Panc1 (cell line): ENCODE data around the gene PTPRK. TPM values are rescaled to one million over a fixed set of nuclear protein-coding genes. Genes with fewer than 3 reads are reported as not detected.

Experiments
- ATAC-seq: fragments of 200-7000 bp; cut with Tn5 transposase; 2 replicates; pipeline ENCODE4 v1.9.1; 2020; ENCODE audit warnings: mild to moderate bottlenecking, moderate library complexity
- BruUV-seq: library from RNA; stranded (reverse); fragments of 400-500 nt; replicated peaks from 2 replicates; lab custom pipeline; 2021; lab: Mats Ljungman, UMichigan
- CTCF ChIA-PET: fragments of 300-600 bp; sonication (Branson Sonifier 250); formaldehyde crosslinking; loops from one replicate; lab custom pipeline; 2022; ENCODE audit warnings: antibody characterized with exemption; lab: Charles Lee
- POLR2A ChIA-PET: fragments of 300-600 bp; sonication (Branson Sonifier 250); formaldehyde crosslinking; loops from one replicate; lab custom pipeline; 2022; ENCODE audit warnings: antibody characterized with exemption; lab: Charles Lee
- DNase-seq: peaks from one replicate; pipeline ENCODE4 v3.0.0-alpha.2; 2010; ENCODE audit warnings: low read depth, low spot score
- H3K27ac ChIP-seq: 2 replicates; pipeline ENCODE4 v1.5.1; 2011; ENCODE audit warnings: mild to moderate bottlenecking, low read length, inconsistent platforms
- H3K27me3 ChIP-seq: fragments of 200-500 bp; sonication (Bioruptor generic); 2 replicates; pipeline ENCODE4 v1.6.0; 2014; ENCODE audit warnings: low read length, inconsistent platforms; ENCODE audit not compliant: control insufficient read depth, insufficient read depth
- H3K36me3 ChIP-seq: fragments of 200-500 bp; sonication (Bioruptor generic); 2 replicates; pipeline ENCODE4 v1.5.1; 2014; ENCODE audit warnings: inconsistent platforms, mild to moderate bottlenecking, low read length, moderate library complexity; ENCODE audit not compliant: control insufficient read depth, insufficient read depth
- H3K4me1 ChIP-seq: 2 replicates; pipeline ENCODE4 v1.5.1; 2011; ENCODE audit warnings: inconsistent platforms, mild to moderate bottlenecking, low read length, moderate library complexity; ENCODE audit not compliant: control insufficient read depth, insufficient read depth
- H3K4me3 ChIP-seq, 2 experiments: 2 replicates each; pipeline ENCODE4 v1.5.1; 2011 to 2012; ENCODE audit warnings: low read depth in 2 of 2, low read length in 2 of 2, mild to moderate bottlenecking in 2 of 2, inconsistent platforms in 1 of 2, moderate library complexity in 1 of 2
- H3K9me3 ChIP-seq: fragments of 200-500 bp; sonication (Bioruptor generic); 2 replicates; pipeline ENCODE4 v1.5.1; 2014; ENCODE audit warnings: low read depth, mild to moderate bottlenecking, inconsistent platforms, low read length, moderate library complexity; ENCODE audit not compliant: control insufficient read depth, insufficient read depth
- POLR2AphosphoS5 ChIP-seq: IDR thresholded peaks from 2 replicates; pipeline ENCODE4 v1.6.1; 2012; ENCODE audit warnings: mild to moderate bottlenecking, low read depth, low read length, moderate library complexity
- SIN3A ChIP-seq: IDR thresholded peaks from 2 replicates; pipeline ENCODE4 v1.6.1; 2012; ENCODE audit warnings: low read depth, mild to moderate bottlenecking, low read length, moderate library complexity, borderline replicate concordance; ENCODE audit not compliant: insufficient read depth
- TCF7L2 ChIP-seq: IDR thresholded peaks from 2 replicates; pipeline ENCODE4 v1.6.1; 2011; ENCODE audit warnings: mild to moderate bottlenecking, low read depth, low read length, inconsistent platforms
- in situ Hi-C: cut with HindIII; loops from 2 replicates; pipeline ENCODE4 v1.10.0; 2016; ENCODE audit warnings: low sequenced_read_pairs, low pct_unique_long_range_greater_than_20kb
- intact Hi-C: fragments of 100-400 bp; cut with micrococcal nuclease; formaldehyde crosslinking; loops from one replicate; pipeline ENCODE4 v1.10.0; 2022; ENCODE audit not compliant: unreplicated experiment
- total RNA-seq: library from RNA; stranded (reverse); gene quantifications from one replicate; pipeline ENCODE4 v1.2.1, GENCODE V29; 2021; ENCODE audit not compliant: unreplicated experiment
- TF ChIP-seq, protein P1 (sequence below): fragments of 450-650 bp; IDR thresholded peaks from 2 replicates; pipeline ENCODE4 v1.5.1; 2017; ENCODE audit warnings: mild to moderate bottlenecking
- TF ChIP-seq, protein P2 (sequence below), 2 experiments: IDR thresholded peaks; 2 replicates each; pipeline ENCODE4 v1.6.1; 2011 to 2012; ENCODE audit warnings: low read depth in 2 of 2, control low read depth in 1 of 2, low read length in 1 of 2, mild to moderate bottlenecking in 1 of 2, moderate library complexity in 1 of 2; ENCODE audit not compliant: insufficient read depth in 1 of 2

PTPRK gene
- total RNA-seq, 1 experiment from 2014 or later, result 61.8 TPM

DNA sequence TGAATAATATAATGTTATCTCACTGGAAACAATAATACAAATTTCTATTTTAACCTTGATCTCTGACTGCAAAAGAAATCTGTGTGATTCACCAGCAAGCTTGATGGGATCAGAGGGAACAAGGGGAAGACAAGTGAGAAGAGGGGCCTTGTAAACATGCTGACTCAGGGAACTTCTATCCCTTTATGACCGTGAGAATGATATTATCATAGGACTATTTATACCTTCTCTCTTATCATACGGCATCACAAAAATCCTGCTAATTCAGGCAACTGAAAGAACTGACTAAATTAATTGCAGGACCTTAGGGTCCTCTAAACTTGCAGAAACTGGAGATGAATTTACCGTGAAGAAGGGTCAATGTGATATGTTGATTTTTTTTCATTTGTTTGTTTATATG is 173.3 kb downstream of the PTPRK start:
- no peak for ATAC-seq
- Histone ChIP-seq H3K36me3 (no peaks in the 10 kb centered on the region), H3K4me1 (peaks cover 3% of the 10 kb centered on the region; the same call in 1 of the 2 replicates), H3K9me3 (no peaks in the 10 kb centered on the region), H3K4me3 (no peak overlapping the region), H3K27me3 (no peaks in the 10 kb centered on the region), H3K27ac (no peak overlapping the region)
- intact Hi-C loops (no loop called here), in situ Hi-C loops (no loop called here)
- no TSS peak for BruUV-seq
- ChIA-PET CTCF (no interaction called here), POLR2A (no interaction called here)
- TF ChIP-seq POLR2AphosphoS5 (no peak), TCF7L2 (no peak), SIN3A (no peak)
- TF ChIP-seq, protein P1, sequence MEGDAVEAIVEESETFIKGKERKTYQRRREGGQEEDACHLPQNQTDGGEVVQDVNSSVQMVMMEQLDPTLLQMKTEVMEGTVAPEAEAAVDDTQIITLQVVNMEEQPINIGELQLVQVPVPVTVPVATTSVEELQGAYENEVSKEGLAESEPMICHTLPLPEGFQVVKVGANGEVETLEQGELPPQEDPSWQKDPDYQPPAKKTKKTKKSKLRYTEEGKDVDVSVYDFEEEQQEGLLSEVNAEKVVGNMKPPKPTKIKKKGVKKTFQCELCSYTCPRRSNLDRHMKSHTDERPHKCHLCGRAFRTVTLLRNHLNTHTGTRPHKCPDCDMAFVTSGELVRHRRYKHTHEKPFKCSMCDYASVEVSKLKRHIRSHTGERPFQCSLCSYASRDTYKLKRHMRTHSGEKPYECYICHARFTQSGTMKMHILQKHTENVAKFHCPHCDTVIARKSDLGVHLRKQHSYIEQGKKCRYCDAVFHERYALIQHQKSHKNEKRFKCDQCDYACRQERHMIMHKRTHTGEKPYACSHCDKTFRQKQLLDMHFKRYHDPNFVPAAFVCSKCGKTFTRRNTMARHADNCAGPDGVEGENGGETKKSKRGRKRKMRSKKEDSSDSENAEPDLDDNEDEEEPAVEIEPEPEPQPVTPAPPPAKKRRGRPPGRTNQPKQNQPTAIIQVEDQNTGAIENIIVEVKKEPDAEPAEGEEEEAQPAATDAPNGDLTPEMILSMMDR, result no peak
- TF ChIP-seq, protein P2, sequence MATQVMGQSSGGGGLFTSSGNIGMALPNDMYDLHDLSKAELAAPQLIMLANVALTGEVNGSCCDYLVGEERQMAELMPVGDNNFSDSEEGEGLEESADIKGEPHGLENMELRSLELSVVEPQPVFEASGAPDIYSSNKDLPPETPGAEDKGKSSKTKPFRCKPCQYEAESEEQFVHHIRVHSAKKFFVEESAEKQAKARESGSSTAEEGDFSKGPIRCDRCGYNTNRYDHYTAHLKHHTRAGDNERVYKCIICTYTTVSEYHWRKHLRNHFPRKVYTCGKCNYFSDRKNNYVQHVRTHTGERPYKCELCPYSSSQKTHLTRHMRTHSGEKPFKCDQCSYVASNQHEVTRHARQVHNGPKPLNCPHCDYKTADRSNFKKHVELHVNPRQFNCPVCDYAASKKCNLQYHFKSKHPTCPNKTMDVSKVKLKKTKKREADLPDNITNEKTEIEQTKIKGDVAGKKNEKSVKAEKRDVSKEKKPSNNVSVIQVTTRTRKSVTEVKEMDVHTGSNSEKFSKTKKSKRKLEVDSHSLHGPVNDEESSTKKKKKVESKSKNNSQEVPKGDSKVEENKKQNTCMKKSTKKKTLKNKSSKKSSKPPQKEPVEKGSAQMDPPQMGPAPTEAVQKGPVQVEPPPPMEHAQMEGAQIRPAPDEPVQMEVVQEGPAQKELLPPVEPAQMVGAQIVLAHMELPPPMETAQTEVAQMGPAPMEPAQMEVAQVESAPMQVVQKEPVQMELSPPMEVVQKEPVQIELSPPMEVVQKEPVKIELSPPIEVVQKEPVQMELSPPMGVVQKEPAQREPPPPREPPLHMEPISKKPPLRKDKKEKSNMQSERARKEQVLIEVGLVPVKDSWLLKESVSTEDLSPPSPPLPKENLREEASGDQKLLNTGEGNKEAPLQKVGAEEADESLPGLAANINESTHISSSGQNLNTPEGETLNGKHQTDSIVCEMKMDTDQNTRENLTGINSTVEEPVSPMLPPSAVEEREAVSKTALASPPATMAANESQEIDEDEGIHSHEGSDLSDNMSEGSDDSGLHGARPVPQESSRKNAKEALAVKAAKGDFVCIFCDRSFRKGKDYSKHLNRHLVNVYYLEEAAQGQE (IDR thresholded peaks at IDR 0.05; ENCODE audit: insufficient read depth in 1 of 2, low read depth in 2 of 2, low read length in 1 of 2), result no peak
- no peak for DNase-seq

DNA sequence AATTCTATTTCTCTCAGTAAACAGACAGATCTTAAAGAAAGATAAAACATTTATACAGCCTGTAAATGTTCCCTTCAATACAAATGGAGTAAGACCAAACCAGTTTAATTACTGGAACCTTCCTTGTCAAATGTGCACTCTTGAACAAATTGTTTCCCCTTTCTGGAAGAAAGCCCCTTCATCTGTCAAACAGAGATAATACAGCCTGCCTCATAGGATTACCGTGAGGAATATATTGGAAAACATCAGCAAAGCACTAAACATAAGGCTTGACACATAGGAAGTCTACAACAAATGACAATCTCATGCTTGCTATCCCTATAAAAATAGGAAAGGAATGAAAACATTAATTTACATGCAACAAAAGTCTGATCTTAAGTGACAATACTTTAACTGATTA is 173.8 kb downstream of the PTPRK start:
- TF ChIP-seq, protein P1, result no peak
- TF ChIP-seq, protein P2 (IDR thresholded peaks at IDR 0.05; ENCODE audit: insufficient read depth in 1 of 2, low read depth in 2 of 2, low read length in 1 of 2), result no peak
- no peak for TF ChIP-seq POLR2AphosphoS5
- TF ChIP-seq TCF7L2, result no peak
- no peak for TF ChIP-seq SIN3A
- no peaks in the 10 kb centered on the region for H3K27me3 ChIP-seq
- peaks cover 3% of the 10 kb centered on the region; the same call in 1 of the 2 replicates for H3K4me1 ChIP-seq
- ATAC-seq (no peak), DNase-seq (no peak)
- no peak overlapping the region for H3K4me3 ChIP-seq
- ChIA-PET CTCF (no interaction called here), POLR2A (no interaction called here)
- no peak overlapping the region for H3K27ac ChIP-seq
- in situ Hi-C loops, result no loop called here
- no peaks in the 10 kb centered on the region for H3K36me3 ChIP-seq
- no TSS peak for BruUV-seq
- intact Hi-C loops, result no loop called here
- no peaks in the 10 kb centered on the region for H3K9me3 ChIP-seq
